ENCODE results near the gene ZNF354B. TPM values are rescaled to one million over a fixed set of nuclear protein-coding genes. Genes with fewer than 3 reads are reported as not detected.

Gene ZNF354B
- total and polyA plus RNA-seq, 2 of the 13 experiments (the other 11 are each of a cell fraction or from before 2014, with no cell fraction given), result 7.8 to 10.3 TPM

DNA sequence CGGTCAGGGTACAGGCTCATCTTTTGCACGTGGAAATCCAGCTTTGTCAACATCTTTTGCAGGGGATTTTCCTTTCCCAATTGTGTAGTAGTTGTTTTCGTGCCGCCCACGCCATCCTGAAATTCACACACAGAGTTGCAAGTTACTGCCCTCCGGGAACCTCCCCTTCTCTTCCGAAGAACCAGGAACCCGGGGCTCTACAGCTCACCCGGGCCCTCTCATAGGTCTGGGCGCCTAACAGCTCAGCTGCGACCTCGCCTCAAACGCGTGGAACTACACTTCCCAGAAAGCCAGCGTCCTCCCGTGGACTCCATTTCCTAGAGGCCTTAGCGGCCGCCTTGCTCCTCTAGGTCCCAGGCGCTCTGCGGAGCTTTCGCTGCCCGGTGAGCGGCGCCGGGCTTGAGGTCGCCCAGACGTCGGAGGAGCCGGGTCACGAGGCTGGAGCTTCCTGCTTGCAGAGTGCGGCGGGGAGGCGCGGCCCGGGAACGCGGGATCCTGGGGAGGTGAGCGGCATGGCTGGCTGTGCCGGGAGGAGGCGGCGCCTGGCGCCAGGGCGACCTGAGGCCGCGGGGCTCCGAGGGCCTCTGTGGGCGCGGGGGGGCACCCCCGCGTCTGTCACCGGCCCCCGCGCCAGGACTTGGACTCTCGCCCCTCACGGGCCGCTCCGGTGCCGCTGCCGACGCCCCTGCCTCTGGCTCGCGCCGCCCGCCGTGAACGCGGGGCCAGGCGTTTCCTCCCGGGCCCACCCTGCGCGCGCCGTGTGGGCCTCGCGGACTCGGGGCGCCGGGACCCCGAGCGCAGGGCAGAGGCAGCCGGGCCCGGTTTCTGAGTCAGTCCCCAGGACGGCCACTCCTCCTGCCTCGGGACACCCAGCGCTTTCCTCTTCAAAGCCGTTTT lies at the start of gene ZNF354B (continued):
- TF ChIP-seq ZNF746 (CRISPR knock-in tag; IDR thresholded peaks at IDR 0.05), result no peak
- TF ChIP-seq, protein P1, sequence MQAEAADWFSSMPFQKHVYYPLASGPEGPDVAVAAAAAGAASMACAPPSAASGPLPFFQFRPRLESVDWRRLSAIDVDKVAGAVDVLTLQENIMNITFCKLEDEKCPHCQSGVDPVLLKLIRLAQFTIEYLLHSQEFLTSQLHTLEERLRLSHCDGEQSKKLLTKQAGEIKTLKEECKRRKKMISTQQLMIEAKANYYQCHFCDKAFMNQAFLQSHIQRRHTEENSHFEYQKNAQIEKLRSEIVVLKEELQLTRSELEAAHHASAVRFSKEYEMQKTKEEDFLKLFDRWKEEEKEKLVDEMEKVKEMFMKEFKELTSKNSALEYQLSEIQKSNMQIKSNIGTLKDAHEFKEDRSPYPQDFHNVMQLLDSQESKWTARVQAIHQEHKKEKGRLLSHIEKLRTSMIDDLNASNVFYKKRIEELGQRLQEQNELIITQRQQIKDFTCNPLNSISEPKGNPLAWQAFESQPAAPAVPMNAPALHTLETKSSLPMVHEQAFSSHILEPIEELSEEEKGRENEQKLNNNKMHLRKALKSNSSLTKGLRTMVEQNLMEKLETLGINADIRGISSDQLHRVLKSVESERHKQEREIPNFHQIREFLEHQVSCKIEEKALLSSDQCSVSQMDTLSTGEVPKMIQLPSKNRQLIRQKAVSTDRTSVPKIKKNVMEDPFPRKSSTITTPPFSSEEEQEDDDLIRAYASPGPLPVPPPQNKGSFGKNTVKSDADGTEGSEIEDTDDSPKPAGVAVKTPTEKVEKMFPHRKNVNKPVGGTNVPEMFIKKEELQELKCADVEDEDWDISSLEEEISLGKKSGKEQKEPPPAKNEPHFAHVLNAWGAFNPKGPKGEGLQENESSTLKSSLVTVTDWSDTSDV (CRISPR knock-in tag; IDR thresholded peaks at IDR 0.05), result no peak
- peak; percentile 38; the same call in 1 of the 2 replicates for TF ChIP-seq ZSCAN9 (CRISPR knock-in tag; IDR thresholded peaks at IDR 0.05; ENCODE audit: borderline replicate concordance)
- TF ChIP-seq ZIK1 (CRISPR knock-in tag; IDR thresholded peaks at IDR 0.05; ENCODE audit: borderline replicate concordance, low read depth), result no peak
- TF ChIP-seq ZNF615 (CRISPR knock-in tag; IDR thresholded peaks at IDR 0.05; ENCODE audit: borderline replicate concordance), result no peak
- peak; percentile 79; the same call in 1 of the 2 replicates for TF ChIP-seq RNF2 (conservative IDR thresholded peaks at IDR 0.05; ENCODE audit: low read depth)
- no peak for TF ChIP-seq NR3C1 (CRISPR knock-in tag; IDR thresholded peaks at IDR 0.05)
- peak; percentile 17; the same call in 1 of the 2 replicates for TF ChIP-seq ZBTB7A (CRISPR knock-in tag; IDR thresholded peaks at IDR 0.05)
- TF ChIP-seq ZNF777 (CRISPR knock-in tag; IDR thresholded peaks at IDR 0.05), result peak; percentile 82
- TF ChIP-seq SRSF1 (optimal IDR thresholded peaks at IDR 0.05; ENCODE audit: low read depth, low read length), result no peak
- TF ChIP-seq FLYWCH1 (CRISPR knock-in tag; IDR thresholded peaks at IDR 0.05), result no peak
- TF ChIP-seq, protein P2, sequence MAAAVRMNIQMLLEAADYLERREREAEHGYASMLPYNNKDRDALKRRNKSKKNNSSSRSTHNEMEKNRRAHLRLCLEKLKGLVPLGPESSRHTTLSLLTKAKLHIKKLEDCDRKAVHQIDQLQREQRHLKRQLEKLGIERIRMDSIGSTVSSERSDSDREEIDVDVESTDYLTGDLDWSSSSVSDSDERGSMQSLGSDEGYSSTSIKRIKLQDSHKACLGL (CRISPR knock-in tag; IDR thresholded peaks at IDR 0.05), result peak; percentile 77
- TF ChIP-seq ZBTB8A (CRISPR knock-in tag; IDR thresholded peaks at IDR 0.05; ENCODE audit: borderline replicate concordance, low read depth), result no peak
- TF ChIP-seq ZNF343 (CRISPR knock-in tag; IDR thresholded peaks at IDR 0.05), result 0 out of 2 replicates have a peak, but pooled peaks have one; percentile 44
- TF ChIP-seq ZC3H13 (CRISPR knock-in tag; IDR thresholded peaks at IDR 0.05), result no peak
- peak; percentile 80 for TF ChIP-seq GATAD1 (CRISPR knock-in tag; IDR thresholded peaks at IDR 0.05)
- TF ChIP-seq, protein P3, sequence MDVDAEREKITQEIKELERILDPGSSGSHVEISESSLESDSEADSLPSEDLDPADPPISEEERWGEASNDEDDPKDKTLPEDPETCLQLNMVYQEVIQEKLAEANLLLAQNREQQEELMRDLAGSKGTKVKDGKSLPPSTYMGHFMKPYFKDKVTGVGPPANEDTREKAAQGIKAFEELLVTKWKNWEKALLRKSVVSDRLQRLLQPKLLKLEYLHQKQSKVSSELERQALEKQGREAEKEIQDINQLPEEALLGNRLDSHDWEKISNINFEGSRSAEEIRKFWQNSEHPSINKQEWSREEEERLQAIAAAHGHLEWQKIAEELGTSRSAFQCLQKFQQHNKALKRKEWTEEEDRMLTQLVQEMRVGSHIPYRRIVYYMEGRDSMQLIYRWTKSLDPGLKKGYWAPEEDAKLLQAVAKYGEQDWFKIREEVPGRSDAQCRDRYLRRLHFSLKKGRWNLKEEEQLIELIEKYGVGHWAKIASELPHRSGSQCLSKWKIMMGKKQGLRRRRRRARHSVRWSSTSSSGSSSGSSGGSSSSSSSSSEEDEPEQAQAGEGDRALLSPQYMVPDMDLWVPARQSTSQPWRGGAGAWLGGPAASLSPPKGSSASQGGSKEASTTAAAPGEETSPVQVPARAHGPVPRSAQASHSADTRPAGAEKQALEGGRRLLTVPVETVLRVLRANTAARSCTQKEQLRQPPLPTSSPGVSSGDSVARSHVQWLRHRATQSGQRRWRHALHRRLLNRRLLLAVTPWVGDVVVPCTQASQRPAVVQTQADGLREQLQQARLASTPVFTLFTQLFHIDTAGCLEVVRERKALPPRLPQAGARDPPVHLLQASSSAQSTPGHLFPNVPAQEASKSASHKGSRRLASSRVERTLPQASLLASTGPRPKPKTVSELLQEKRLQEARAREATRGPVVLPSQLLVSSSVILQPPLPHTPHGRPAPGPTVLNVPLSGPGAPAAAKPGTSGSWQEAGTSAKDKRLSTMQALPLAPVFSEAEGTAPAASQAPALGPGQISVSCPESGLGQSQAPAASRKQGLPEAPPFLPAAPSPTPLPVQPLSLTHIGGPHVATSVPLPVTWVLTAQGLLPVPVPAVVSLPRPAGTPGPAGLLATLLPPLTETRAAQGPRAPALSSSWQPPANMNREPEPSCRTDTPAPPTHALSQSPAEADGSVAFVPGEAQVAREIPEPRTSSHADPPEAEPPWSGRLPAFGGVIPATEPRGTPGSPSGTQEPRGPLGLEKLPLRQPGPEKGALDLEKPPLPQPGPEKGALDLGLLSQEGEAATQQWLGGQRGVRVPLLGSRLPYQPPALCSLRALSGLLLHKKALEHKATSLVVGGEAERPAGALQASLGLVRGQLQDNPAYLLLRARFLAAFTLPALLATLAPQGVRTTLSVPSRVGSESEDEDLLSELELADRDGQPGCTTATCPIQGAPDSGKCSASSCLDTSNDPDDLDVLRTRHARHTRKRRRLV (CRISPR knock-in tag; IDR thresholded peaks at IDR 0.05), result no peak
- peak; percentile 92; the same call in 1 of the 2 replicates for TF ChIP-seq NFKB2 (CRISPR knock-in tag; IDR thresholded peaks at IDR 0.05; ENCODE audit: borderline replicate concordance)
- TF ChIP-seq MLLT10 (CRISPR knock-in tag; IDR thresholded peaks at IDR 0.05), result no peak
- no peak for TF ChIP-seq SNAPC5 (CRISPR knock-in tag; IDR thresholded peaks at IDR 0.05; ENCODE audit: borderline replicate concordance)

Data from HepG2 (cell line).